NCI-H69 (cell line): ENCODE data around the gene TSC22D1.

Experiments
- DNase-seq: peaks from one replicate; lab custom pipeline; 2025; lab: John Stamatoyannopoulos, UW

The TSC22D1 gene

GRCh38 chr13:44426461-44426860 is 149.7 kb downstream of the TSC22D1 start:
- no peak for DNase-seq

- DNase-seq, result no peak
Observed at GRCh38 chr13:44425815-44426078, 150.4 kb downstream of the TSC22D1 start.

- peak; percentile 56 for DNase-seq
Observed at GRCh38 chr13:44425041-44425814, 150.9 kb downstream of the TSC22D1 start.

GRCh38 chr13:44423824-44424223 is 152.3 kb downstream of the TSC22D1 start:
- no peak for DNase-seq

GRCh38 chr13:44422755-44423643 is 153.1 kb downstream of the TSC22D1 start:
- DNase-seq, result peak; percentile 21

- DNase-seq, result no peak
Observed at GRCh38 chr13:44421853-44422525, 154.1 kb downstream of the TSC22D1 start.

- DNase-seq, result no peak
Observed at GRCh38 chr13:44420376-44421220, 155.5 kb downstream of the TSC22D1 start.

GRCh38 chr13:44417876-44418275 is 158.3 kb downstream of the TSC22D1 start:
- DNase-seq, result no peak

GRCh38 chr13:44417446-44417845 is 158.7 kb downstream of the TSC22D1 start:
- DNase-seq, result no peak

- DNase-seq, result no peak
Observed at GRCh38 chr13:44416744-44417143, 159.4 kb downstream of the TSC22D1 start.

- DNase-seq, result no peak
Observed at GRCh38 chr13:44416301-44416700, 159.8 kb downstream of the TSC22D1 start.

GRCh38 chr13:44415815-44416214 is 160.3 kb downstream of the TSC22D1 start:
- DNase-seq, result no peak

- DNase-seq, result no peak
Observed at GRCh38 chr13:44414716-44415115, 161.4 kb downstream of the TSC22D1 start.

- DNase-seq, result no peak
Observed at GRCh38 chr13:44413095-44413494, 163.0 kb downstream of the TSC22D1 start.

GRCh38 chr13:44412346-44412935 is 163.7 kb downstream of the TSC22D1 start:
- no peak for DNase-seq

- no peak for DNase-seq
Observed at GRCh38 chr13:44411841-44412240, 164.3 kb downstream of the TSC22D1 start.

- no peak for DNase-seq
Observed at GRCh38 chr13:44410328-44410859, 165.7 kb downstream of the TSC22D1 start.

- no peak for DNase-seq
Observed at GRCh38 chr13:44409595-44409994, 166.5 kb downstream of the TSC22D1 start.

GRCh38 chr13:44407891-44408290 is 168.2 kb downstream of the TSC22D1 start:
- DNase-seq, result peak; percentile 17

- peak; percentile 54 for DNase-seq
Observed at GRCh38 chr13:44407379-44407778, 168.8 kb downstream of the TSC22D1 start.

GRCh38 chr13:44406617-44407016 is 169.5 kb downstream of the TSC22D1 start:
- DNase-seq, result no peak
